CD14-positive monocyte (primary cell): Measurements from ENCODE around the gene ANKRD55. TPM values are rescaled to one million over a fixed set of nuclear protein-coding genes. Genes with fewer than 3 reads are reported as not detected.

Experiments used
- DNase-seq, 3 donors: peaks; one replicate each; pipeline ENCODE4 v3.0.0-alpha.2; 2011 to 2022
- H2AFZ ChIP-seq: 2 replicates; pipeline ENCODE4 v1.6.0; 2012; ENCODE audit warnings: mild to moderate bottlenecking, low read depth, low read length, inconsistent platforms; ENCODE audit not compliant: insufficient read depth, poor library complexity, severe bottlenecking
- H3K27ac ChIP-seq, 2 donors: 1 replicate in 1 of 2; 2 replicates in 1 of 2; pipeline ENCODE4 v1.5.1; 2012 to 2013; ENCODE audit warnings: low read length in 2 of 2, control low read depth in 1 of 2, inconsistent platforms in 1 of 2, low read depth in 1 of 2, mild to moderate bottlenecking in 1 of 2
- H3K27me3 ChIP-seq, 2 donors: one replicate each; pipeline versions ENCODE4 v1.6.0 to v1.6.1; 2011 to 2013; ENCODE audit warnings: low read length in 2 of 2; ENCODE audit not compliant: control insufficient read depth in 2 of 2, insufficient read depth in 2 of 2
- H3K36me3 ChIP-seq, 2 donors: replicated peaks in 1 of 2; 1 replicate in 1 of 2; 2 replicates in 1 of 2; pipeline versions ENCODE4 v1.5.1 to v1.6.1; 2012 to 2013; ENCODE audit warnings: low read length in 2 of 2, control low read depth in 1 of 2, inconsistent platforms in 1 of 2, mild to moderate bottlenecking in 1 of 2; ENCODE audit not compliant: insufficient read depth in 2 of 2, control insufficient read depth in 1 of 2
- H3K4me1 ChIP-seq, 2 donors: 1 replicate in 1 of 2; 2 replicates in 1 of 2; pipeline versions ENCODE4 v1.5.1 to v1.6.1; 2012 to 2013; ENCODE audit warnings: low read length in 2 of 2, control low read depth in 1 of 2, inconsistent platforms in 1 of 2, mild to moderate bottlenecking in 1 of 2, moderate library complexity in 1 of 2; ENCODE audit not compliant: insufficient read depth in 2 of 2, control insufficient read depth in 1 of 2
- H3K4me2 ChIP-seq: replicated peaks from 2 replicates; pipeline ENCODE3; 2012; ENCODE audit warnings: low read length, moderate library complexity, mild to moderate bottlenecking; ENCODE audit not compliant: poor library complexity, severe bottlenecking; ENCODE audit errors: extremely low read depth
- H3K4me3 ChIP-seq, 3 experiments: fragments of 200-600 bp in 1 of 3; sonication (generic) in 1 of 3; replicated peaks in 1 of 3; 1 replicate in 2 of 3; 2 replicates in 1 of 3; pipeline ENCODE4 v1.5.1; 2011 to 2013; ENCODE audit warnings: low read length in 3 of 3, mild to moderate bottlenecking in 3 of 3, control low read depth in 2 of 3, low read depth in 2 of 3, inconsistent platforms in 1 of 3, moderate library complexity in 1 of 3
- H3K79me2 ChIP-seq: 2 replicates; pipeline ENCODE4 v1.6.0; 2012; ENCODE audit warnings: mild to moderate bottlenecking, control low read depth, inconsistent platforms, low read length, moderate library complexity; ENCODE audit not compliant: insufficient read depth
- H3K9ac ChIP-seq: 2 replicates; pipeline ENCODE4 v1.6.0; 2017; ENCODE audit warnings: low read length, mild to moderate bottlenecking; ENCODE audit not compliant: insufficient read depth, poor library complexity, severe bottlenecking
- H3K9me3 ChIP-seq, 2 donors: replicated peaks in 1 of 2; 1 replicate in 1 of 2; 2 replicates in 1 of 2; pipeline versions ENCODE4 v1.5.1 to v1.6.1; 2012 to 2013; ENCODE audit warnings: low read length in 2 of 2, control low read depth in 1 of 2; ENCODE audit not compliant: control insufficient read depth in 1 of 2, insufficient read depth in 1 of 2
- H4K20me1 ChIP-seq: 2 replicates; pipeline ENCODE4 v1.6.0; 2012; ENCODE audit warnings: mild to moderate bottlenecking, low read length, control low read depth, moderate library complexity; ENCODE audit not compliant: insufficient read depth
- H3K27ac Mint-ChIP-seq, 7 donors: one replicate each; pipeline ENCODE4 v1.8.0; 2020; ENCODE audit warnings: mild to moderate bottlenecking in 7 of 7, mixed read lengths in 7 of 7, moderate library complexity in 6 of 7, inconsistent platforms in 2 of 7
- H3K27me3 Mint-ChIP-seq, 3 donors: one replicate each; pipeline ENCODE4 v1.8.0; 2021 to 2022; ENCODE audit warnings: low read depth in 3 of 3, mild to moderate bottlenecking in 3 of 3, mixed read lengths in 3 of 3, moderate library complexity in 3 of 3, inconsistent platforms in 1 of 3
- H3K36me3 Mint-ChIP-seq, 2 donors: one replicate each; pipeline ENCODE4 v1.8.0; 2020; ENCODE audit warnings: mixed read lengths in 2 of 2, inconsistent platforms in 1 of 2, mild to moderate bottlenecking in 1 of 2
- H3K4me1 Mint-ChIP-seq: one replicate; pipeline ENCODE4 v1.8.0; 2020; ENCODE audit warnings: mild to moderate bottlenecking, mixed read lengths
- H3K4me3 Mint-ChIP-seq, 2 donors: one replicate each; pipeline ENCODE4 v1.8.0; 2020; ENCODE audit warnings: mild to moderate bottlenecking in 2 of 2, mixed read lengths in 2 of 2, moderate library complexity in 1 of 2
- H3K9me3 Mint-ChIP-seq, 7 donors: one replicate each; pipeline ENCODE4 v1.8.0; 2020 to 2022; ENCODE audit warnings: mixed read lengths in 7 of 7, mild to moderate bottlenecking in 6 of 7, moderate library complexity in 6 of 7, inconsistent platforms in 2 of 7
- CTCF ChIP-seq: fragments of 200-600 bp; IDR thresholded peaks from one replicate; pipeline ENCODE4 v1.8.0; 2022; ENCODE audit warnings: antibody characterized with exemption, mild to moderate bottlenecking
- WGBS: methylation state at CpG from one replicate; pipeline ENCODE4 v1.1.5; 2013; ENCODE audit warnings: missing lambda C conversion rate; ENCODE audit not compliant: insufficient coverage; 5-methylcytosine and 5-hydroxymethylcytosine counted together
- intact Hi-C, 2 donors: fragments of 100-400 bp; cut with micrococcal nuclease; formaldehyde crosslinking; loops; one replicate each; pipeline versions ENCODE4 v1.15.0 to v1.15.1; 2023
- polyA plus RNA-seq, 3 donors: library from polyadenylated mRNA; depleted of rRNA in 1 of 3; unstranded in 2 of 3; stranded (reverse) in 1 of 3; fragments of 300-500 nt in 2 of 3; fragments of >200 nt in 1 of 3; fragmentation: Illumina TruSeq in 2 of 3; gene quantifications; 1 replicate in 2 of 3; 2 replicates in 1 of 3; pipeline ENCODE4 v1.2.3, GENCODE V29; 2012 to 2021

The ANKRD55 gene
- polyA plus RNA-seq, 3 donors: 0.20 to 0.55 (median 0.28) TPM

GRCh38 chr5:56178823-56179222 is 54.3 kb downstream of the ANKRD55 start:
- H3K27me3 Mint-ChIP-seq: peaks cover 0 to 2% (median 1%) of the 10 kb centered on the region in 3 donors
- intact Hi-C loops: loop anchor here in 1 of 2 donors (10.0 kb wide), 1 partner anchor 184 kb away; the partner anchor contains the start of gene IL6ST
- peaks cover 0 to 4% (median 0%) of the 10 kb centered on the region in 7 donors for H3K9me3 Mint-ChIP-seq
- H3K4me1 Mint-ChIP-seq: peaks cover 64% of the 10 kb centered on the region
- H3K4me3 Mint-ChIP-seq: no peak overlapping the region
- no CpG with 5 or more reads among the region's 2 CpGs for WGBS
- H3K36me3 Mint-ChIP-seq: no peaks in the 10 kb centered on the region
- Histone ChIP-seq H3K4me1 (peaks cover 59% of the 10 kb centered on the region in 2 donors), H3K4me2 (no peak overlapping the region), H3K27me3 (no peaks in the 10 kb centered on the region), H4K20me1 (no peaks in the 10 kb centered on the region), H3K79me2 (no peaks in the 10 kb centered on the region), H3K27ac (no peak overlapping the region), H3K4me3 (no peak overlapping the region), H3K9ac (no peak overlapping the region), H3K36me3 (no peaks in the 10 kb centered on the region), H2AFZ (no peak overlapping the region), H3K9me3 (no peaks in the 10 kb centered on the region)
- no peak for DNase-seq
- no peak overlapping the region for H3K27ac Mint-ChIP-seq
- TF ChIP-seq CTCF: no peak

- Histone ChIP-seq H3K79me2 (no peaks in the 10 kb centered on the region), H3K9ac (peak overlapping the region; percentile 19), H3K4me3 (peak overlapping the region in 1 of 3 experiments; percentile 57), H3K27ac (peak overlapping the region; percentile 63 to 89), H3K4me2 (peak overlapping the region; percentile 64), H3K27me3 (no peaks in the 10 kb centered on the region), H3K36me3 (no peaks in the 10 kb centered on the region), H4K20me1 (no peaks in the 10 kb centered on the region), H3K4me1 (peaks cover 62% of the 10 kb centered on the region in 2 donors), H2AFZ (no peak overlapping the region), H3K9me3 (no peaks in the 10 kb centered on the region)
- H3K4me3 Mint-ChIP-seq: peak overlapping the region in 1 of 2 donors; percentile 69
- DNase-seq: no peak
- no peaks in the 10 kb centered on the region for H3K9me3 Mint-ChIP-seq
- TF ChIP-seq CTCF: no peak
- peaks cover 0 to 2% (median 1%) of the 10 kb centered on the region in 3 donors for H3K27me3 Mint-ChIP-seq
- H3K27ac Mint-ChIP-seq: peak overlapping the region; percentile 65 to 99 (median 93)
- intact Hi-C loops: loop anchor here in 1 of 2 donors (10.0 kb wide), 1 partner anchor 182 kb away; the partner anchor contains the start of gene IL6ST
- 20% methylated on average over 1 of the region's 4 CpGs for WGBS
- H3K4me1 Mint-ChIP-seq: peaks cover 66% of the 10 kb centered on the region
- H3K36me3 Mint-ChIP-seq: no peaks in the 10 kb centered on the region
Measured at GRCh38 chr5:56176871-56177533, 56.1 kb downstream of the ANKRD55 start.
